OCI-LY1 (cell line): ENCODE results near the gene MYOCOS.

Experiments
- CTCF ChIP-seq: fragments of 200-600 bp; sonication (generic), shearing (Covaris generic); IDR thresholded peaks from 2 replicates; pipeline ENCODE4 v1.5.1; 2017; ENCODE audit warnings: mild to moderate bottlenecking, antibody characterized with exemption, low read length, moderate library complexity, mixed read lengths
- EZH2 ChIP-seq: fragments of 200-600 bp; sonication (generic), shearing (Covaris generic); IDR thresholded peaks from 2 replicates; pipeline ENCODE4 v1.8.0; 2017; ENCODE audit warnings: borderline replicate concordance, mixed run types, mild to moderate bottlenecking, antibody characterized with exemption, low read length, moderate library complexity, mixed read lengths

GRCh38 chr1:171596119-171596518, 25.9 kb upstream of the MYOCOS start:
- TF ChIP-seq CTCF = no peak
- TF ChIP-seq EZH2 = no peak
